Lower lobe of right lung (tissue), 2 donors: ENCODE measurements around the gene STK33. TPM values are rescaled to one million over a fixed set of nuclear protein-coding genes. Genes with fewer than 3 reads are reported as not detected.

Experiments
- ATAC-seq, 2 donors: fragments of 200-7000 bp; cut with Tn5 transposase; one replicate each; pipeline ENCODE4 v1.9.1; 2020 to 2022; ENCODE audit warnings: mild to moderate bottlenecking in 2 of 2, moderate library complexity in 2 of 2
- DNase-seq: peaks from one replicate; pipeline ENCODE4 v3.0.0-alpha.2; 2020
- H3K27ac ChIP-seq: fragments of 200-600 bp; one replicate; pipeline ENCODE4 v1.8.0; 2022
- H3K27me3 ChIP-seq: fragments of 200-600 bp; one replicate; pipeline ENCODE4 v1.8.0; 2022; ENCODE audit warnings: low read depth
- H3K36me3 ChIP-seq: fragments of 200-600 bp; one replicate; pipeline ENCODE4 v1.8.0; 2022; ENCODE audit warnings: mild to moderate bottlenecking
- H3K4me1 ChIP-seq: fragments of 200-600 bp; one replicate; pipeline ENCODE4 v1.8.0; 2022
- H3K4me3 ChIP-seq: fragments of 200-600 bp; one replicate; pipeline ENCODE4 v1.8.0; 2022; ENCODE audit warnings: mild to moderate bottlenecking
- H3K9me3 ChIP-seq: fragments of 200-600 bp; one replicate; pipeline ENCODE4 v1.8.0; 2022
- CTCF ChIP-seq: fragments of 200-600 bp; IDR thresholded peaks from one replicate; pipeline ENCODE4 v1.8.0; 2022; ENCODE audit warnings: antibody characterized with exemption, mild to moderate bottlenecking
- intact Hi-C: fragments of 100-400 bp; cut with DNase I; formaldehyde crosslinking; loops from one replicate; pipeline ENCODE4 v1.11.0; 2022
- total RNA-seq: library from RNA; stranded (reverse); fragmentation: NEBNext Ultra II Directional; extraction: Animal tissue kit (Norgen Biotek cat#: 25700); gene quantifications from one replicate; pipeline ENCODE4 v1.2.1, GENCODE V29; 2021
- donor health status: DM: no; HTN: yes; CAD: no; lungs with severe emphysema.

Gene STK33
- total RNA-seq, 1 donor from 2014 or later: 17.3 TPM

- no peak overlapping the region for H3K27ac ChIP-seq
- no peak for ATAC-seq
Observed at GRCh38 chr11:8621147-8621546, 27.1 kb upstream of the STK33 start.

GRCh38 chr11:8617063-8617462 is 23.0 kb upstream of the STK33 start:
- no peak for ATAC-seq

More at GRCh38 chr11:8621147-8621546, 27.1 kb upstream of the STK33 start:
- Histone ChIP-seq H3K27me3 (no peaks in the 10 kb centered on the region), H3K9me3 (no peaks in the 10 kb centered on the region), H3K4me1 (no peaks in the 10 kb centered on the region), H3K36me3 (peaks cover 78% of the 10 kb centered on the region), H3K4me3 (no peak overlapping the region)
- no peak for TF ChIP-seq CTCF
- intact Hi-C loops: no loop called here
- no peak for DNase-seq

GRCh38 chr11:8615291-8616032 is 21.4 kb upstream of the STK33 start:
- ATAC-seq (no peak), DNase-seq (no peak)
- H3K4me3 ChIP-seq: no peak overlapping the region
- no peaks in the 10 kb centered on the region for H3K27me3 ChIP-seq
- H3K36me3 ChIP-seq: peaks cover 43% of the 10 kb centered on the region
- H3K4me1 ChIP-seq: no peaks in the 10 kb centered on the region
- H3K27ac ChIP-seq: no peak overlapping the region
- TF ChIP-seq CTCF: no peak
- intact Hi-C loops: no loop called here
- H3K9me3 ChIP-seq: no peaks in the 10 kb centered on the region

More at GRCh38 chr11:8617063-8617462, 23.0 kb upstream of the STK33 start:
- Histone ChIP-seq H3K36me3 (peaks cover 59% of the 10 kb centered on the region), H3K4me3 (no peak overlapping the region), H3K27me3 (no peaks in the 10 kb centered on the region), H3K4me1 (no peaks in the 10 kb centered on the region), H3K27ac (no peak overlapping the region), H3K9me3 (no peaks in the 10 kb centered on the region)
- intact Hi-C loops: no loop called here
- TF ChIP-seq CTCF: no peak
- no peak for DNase-seq

- intact Hi-C loops: no loop called here
- H3K27ac ChIP-seq: no peak overlapping the region
- H3K9me3 ChIP-seq: no peaks in the 10 kb centered on the region
- no peak for ATAC-seq
- peaks cover 35% of the 10 kb centered on the region for H3K36me3 ChIP-seq
- TF ChIP-seq CTCF: no peak
- no peaks in the 10 kb centered on the region for H3K4me1 ChIP-seq
- DNase-seq: no peak
- H3K4me3 ChIP-seq: no peak overlapping the region
- H3K27me3 ChIP-seq: no peaks in the 10 kb centered on the region
Observed at GRCh38 chr11:8614497-8614896, 20.5 kb upstream of the STK33 start.

GRCh38 chr11:8613036-8613435 is 19.0 kb upstream of the STK33 start:
- ATAC-seq: no peak
- TF ChIP-seq CTCF: no peak

More at GRCh38 chr11:8613036-8613435, 19.0 kb upstream of the STK33 start:
- peaks cover 24% of the 10 kb centered on the region for H3K36me3 ChIP-seq
- no peak for DNase-seq
- H3K27me3 ChIP-seq: no peaks in the 10 kb centered on the region
- H3K9me3 ChIP-seq: no peaks in the 10 kb centered on the region
- no peaks in the 10 kb centered on the region for H3K4me1 ChIP-seq
- intact Hi-C loops: no loop called here
- H3K27ac ChIP-seq: no peak overlapping the region
- no peak overlapping the region for H3K4me3 ChIP-seq
